K562 (cell line): ENCODE data around the gene DGCR2. TPM values are rescaled to one million over a fixed set of nuclear protein-coding genes. Genes with fewer than 3 reads are reported as not detected.
A peak's percentile ranks its signal among the peaks of the same experiment; 100 is the strongest.

Source experiments
- ATF7 ChIP-seq: fragments of 450-650 bp; IDR thresholded peaks from 2 replicates; pipeline ENCODE4 v1.7.1; 2014; ENCODE audit warnings: mild to moderate bottlenecking, moderate library complexity
- CTCFL ChIP-seq: IDR thresholded peaks from 2 replicates; pipeline ENCODE4 v1.6.1; 2011; ENCODE audit warnings: borderline replicate concordance, low read depth, mild to moderate bottlenecking, moderate library complexity, low read length; ENCODE audit not compliant: insufficient read depth, poor library complexity, severe bottlenecking
- DACH1 ChIP-seq: fragments of 450-650 bp; IDR thresholded peaks from 2 replicates; pipeline ENCODE4 v1.6.1; 2018; ENCODE audit not compliant: partially characterized antibody
- JUNB ChIP-seq: fragments of 450-650 bp; formaldehyde crosslinking; conservative IDR thresholded peaks from 2 replicates; pipeline ENCODE4 v1.4.0; 2020; ENCODE audit warnings: mild to moderate bottlenecking
- KLF13 ChIP-seq: fragments of 450-650 bp; IDR thresholded peaks from 2 replicates; pipeline ENCODE4 v1.6.1; 2016; ENCODE audit warnings: missing genetic modification characterization, low read depth, mild to moderate bottlenecking, missing compliant biosample characterization, moderate library complexity, borderline replicate concordance
- MYBL2 ChIP-seq, 2 experiments: fragments of 450-650 bp in 1 of 2; sonication (generic) in 1 of 2; formaldehyde crosslinking in 1 of 2; IDR thresholded peaks; 2 replicates each; pipeline versions ENCODE4 v1.6.1 to v1.8.1; 2017 to 2022; ENCODE audit warnings: borderline replicate concordance in 1 of 2, inconsistent platforms in 1 of 2, low read depth in 1 of 2, mild to moderate bottlenecking in 1 of 2, missing genetic modification reagents in 1 of 2, moderate library complexity in 1 of 2
- SFPQ ChIP-seq: fragments of 200-400 bp; formaldehyde crosslinking; IDR thresholded peaks from 2 replicates; pipeline ENCODE4 v1.6.1; 2017; ENCODE audit warnings: mild to moderate bottlenecking, low read depth, low read length, moderate library complexity
- SIRT6 ChIP-seq: IDR thresholded peaks from one replicate; pipeline ENCODE4 v1.6.1; 2012; ENCODE audit warnings: low read depth, mild to moderate bottlenecking, control low read depth, inconsistent platforms, low read length, moderate library complexity
- SMAD4 ChIP-seq: fragments of 250-450 bp; sonication (Bioruptor Pico); conservative IDR thresholded peaks from 2 replicates; pipeline ENCODE4 v1.8.0; 2021; ENCODE audit warnings: inconsistent platforms, mild to moderate bottlenecking, moderate library complexity
- TCFL5 ChIP-seq: fragments of 250-450 bp; sonication (Bioruptor Pico); conservative IDR thresholded peaks from 2 replicates; pipeline ENCODE4 v1.6.1; 2021; ENCODE audit warnings: mild to moderate bottlenecking, moderate library complexity, matching md5 sums
- THAP7 ChIP-seq: fragments of 250-450 bp; sonication (Bioruptor Pico); IDR thresholded peaks from 2 replicates; pipeline ENCODE4 v1.5.0; 2021
- ZNF384 ChIP-seq: IDR thresholded peaks from 2 replicates; pipeline ENCODE4 v1.6.1; 2012; ENCODE audit warnings: low read depth, low read length, improper control_type of control experiment
- ZNF655 ChIP-seq: fragments of 250-450 bp; sonication (Bioruptor Pico); IDR thresholded peaks from 2 replicates; pipeline ENCODE4 v1.5.0; 2021
- ZNF695 ChIP-seq: fragments of 450-650 bp; formaldehyde crosslinking; IDR thresholded peaks from 2 replicates; pipeline ENCODE4 v1.4.0; 2020; ENCODE audit warnings: mild to moderate bottlenecking, moderate library complexity
- polyA plus RNA-seq, 8 experiments: library from polyadenylated mRNA; depleted of rRNA in 4 of 8; stranded (reverse) in 5 of 8; unstranded in 3 of 8; fragments of >200 nt; fragmentation: Nextera tagmentation in 2 of 8; fragmentation: Illumina TruSeq in 1 of 8; extraction: Ambion mirVana in 2 of 8; extraction: Trizol in 1 of 8; gene quantifications; 2 replicates each; pipeline versions ENCODE4 v1.2.1 to v1.2.3, GENCODE V29; 2011 to 2014; ENCODE audit warnings: inconsistent platforms in 1 of 8, missing spikeins in 1 of 8
- total RNA-seq, 7 experiments: library from RNA; depleted of rRNA in 6 of 7; stranded (reverse); fragments of >200 nt in 6 of 7; fragmentation: Illumina TruSeq in 2 of 7; extraction: Trizol in 2 of 7; gene quantifications; 2 replicates each; pipeline versions ENCODE4 v1.2.1 to v1.2.3, GENCODE V29; 2011 to 2021; ENCODE audit warnings: low replicate concordance in 1 of 7
- TF ChIP-seq, protein P1 (sequence below): sonication (generic); formaldehyde crosslinking; IDR thresholded peaks from 2 replicates; pipeline ENCODE4 v1.8.0; 2023; ENCODE audit warnings: mild to moderate bottlenecking, missing genetic modification reagents

Gene DGCR2
- total and polyA plus RNA-seq, 9 of the 15 experiments (the other 6 are each of a cell fraction or from before 2014, with no cell fraction given), result 0.69 to 101 (median 56.4) TPM

GRCh38 chr22:19111140-19111539 is 11.1 kb downstream of the DGCR2 start (continued):
- TF ChIP-seq SMAD4 (CRISPR knock-in tag) (peak; percentile 32; the same call in 1 of the 2 replicates), ATF7 (peak; percentile 50; the same call in 1 of the 2 replicates), THAP7 (CRISPR knock-in tag) (no peak), JUNB (CRISPR knock-in tag) (no peak), SFPQ (no peak), ZNF695 (CRISPR knock-in tag) (0 out of 2 replicates have a peak, but pooled peaks have one; percentile 11), CTCFL (peak; percentile 44), MYBL2 (IDR thresholded peaks at IDR 0.05; ENCODE audit: low read depth) (no peak), MYBL2 (CRISPR knock-in tag; IDR thresholded peaks at IDR 0.05; ENCODE audit: borderline replicate concordance) (no peak), ZNF384 (no peak), ZNF655 (no peak), SIRT6 (no peak), DACH1 (no peak), TCFL5 (CRISPR knock-in tag) (no peak), KLF13 (0 out of 2 replicates have a peak, but pooled peaks have one; percentile 45)
- TF ChIP-seq, protein P1, sequence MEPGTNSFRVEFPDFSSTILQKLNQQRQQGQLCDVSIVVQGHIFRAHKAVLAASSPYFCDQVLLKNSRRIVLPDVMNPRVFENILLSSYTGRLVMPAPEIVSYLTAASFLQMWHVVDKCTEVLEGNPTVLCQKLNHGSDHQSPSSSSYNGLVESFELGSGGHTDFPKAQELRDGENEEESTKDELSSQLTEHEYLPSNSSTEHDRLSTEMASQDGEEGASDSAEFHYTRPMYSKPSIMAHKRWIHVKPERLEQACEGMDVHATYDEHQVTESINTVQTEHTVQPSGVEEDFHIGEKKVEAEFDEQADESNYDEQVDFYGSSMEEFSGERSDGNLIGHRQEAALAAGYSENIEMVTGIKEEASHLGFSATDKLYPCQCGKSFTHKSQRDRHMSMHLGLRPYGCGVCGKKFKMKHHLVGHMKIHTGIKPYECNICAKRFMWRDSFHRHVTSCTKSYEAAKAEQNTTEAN (CRISPR knock-in tag), result no peak
